ENCODE data around the gene TSR2.

GRCh38 chrX:54470054-54470760 lies 30.0 kb downstream of the TSR2 start:
- TF ChIP-seq SIRT6 (IDR thresholded peaks at IDR 0.05; ENCODE audit: low read length) (no peak), EP300 (IDR thresholded peaks at IDR 0.05; ENCODE audit: borderline replicate concordance in 1 of 2, low read depth in 2 of 2, low read length in 2 of 2) (no peak), EZH2 (IDR thresholded peaks at IDR 0.05; ENCODE audit: low read depth, low read length, severe bottlenecking) (no peak)
